ENCODE measurements around the gene SCYL2. TPM values are rescaled to one million over a fixed set of nuclear protein-coding genes. Genes with fewer than 3 reads are reported as not detected.
A peak's percentile ranks its signal among the peaks of the same experiment; 100 is the strongest.

The SCYL2 gene
- total RNA-seq, 1 donor from 2014 or later, result 53.9 TPM

DNA sequence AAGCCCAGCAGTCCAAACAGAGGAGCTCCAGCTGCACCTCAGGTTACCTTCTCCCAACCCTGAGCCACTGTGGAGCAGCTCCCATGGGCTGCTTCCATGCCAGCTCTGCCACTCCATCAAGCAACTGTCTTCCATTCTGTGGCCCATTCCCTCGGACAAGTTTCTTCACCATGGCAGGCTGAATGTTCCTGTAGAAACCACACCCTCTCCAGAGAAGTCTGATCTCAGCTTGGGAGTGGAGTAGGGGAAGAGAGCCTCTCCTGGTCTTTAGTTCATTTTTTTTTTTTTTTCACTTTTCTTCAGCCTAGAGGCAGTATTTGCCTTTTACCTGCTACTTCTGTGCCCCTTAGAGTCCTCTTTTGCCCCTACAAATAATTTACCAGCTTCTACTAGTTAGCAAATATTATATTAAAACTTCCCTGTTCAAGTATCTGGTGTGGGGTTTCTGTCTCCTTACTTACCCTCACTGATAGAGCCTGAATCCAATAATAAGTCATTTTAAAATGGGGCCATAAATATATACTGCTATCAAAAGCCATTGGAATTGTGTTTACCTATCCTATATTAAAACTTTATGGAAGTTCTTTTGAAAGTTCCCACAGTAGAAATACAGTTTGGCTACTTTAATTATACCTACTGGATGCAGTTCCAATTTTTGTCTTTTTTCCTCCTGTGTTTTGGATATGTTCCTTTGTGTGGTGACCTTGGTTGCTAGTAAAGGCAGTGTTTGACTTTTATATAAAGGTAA lies 78.2 kb downstream of the SCYL2 start:
- Mint-ChIP-seq H3K4me1 (ENCODE audit: low read depth) (no peaks in the 10 kb centered on the region), H3K36me3 (ENCODE audit: low read depth) (peaks cover 4% of the 10 kb centered on the region), H3K4me3 (ENCODE audit: unreplicated experiment) (no peak overlapping the region), H3K9me3 (ENCODE audit: low read depth) (peaks cover 3% of the 10 kb centered on the region), H3K27ac (ENCODE audit: unreplicated experiment) (no peak overlapping the region), H3K27me3 (ENCODE audit: low read depth) (no peaks in the 10 kb centered on the region)
- no peak for DNase-seq (ENCODE audit: low spot score)
- TF ChIP-seq, protein P1, sequence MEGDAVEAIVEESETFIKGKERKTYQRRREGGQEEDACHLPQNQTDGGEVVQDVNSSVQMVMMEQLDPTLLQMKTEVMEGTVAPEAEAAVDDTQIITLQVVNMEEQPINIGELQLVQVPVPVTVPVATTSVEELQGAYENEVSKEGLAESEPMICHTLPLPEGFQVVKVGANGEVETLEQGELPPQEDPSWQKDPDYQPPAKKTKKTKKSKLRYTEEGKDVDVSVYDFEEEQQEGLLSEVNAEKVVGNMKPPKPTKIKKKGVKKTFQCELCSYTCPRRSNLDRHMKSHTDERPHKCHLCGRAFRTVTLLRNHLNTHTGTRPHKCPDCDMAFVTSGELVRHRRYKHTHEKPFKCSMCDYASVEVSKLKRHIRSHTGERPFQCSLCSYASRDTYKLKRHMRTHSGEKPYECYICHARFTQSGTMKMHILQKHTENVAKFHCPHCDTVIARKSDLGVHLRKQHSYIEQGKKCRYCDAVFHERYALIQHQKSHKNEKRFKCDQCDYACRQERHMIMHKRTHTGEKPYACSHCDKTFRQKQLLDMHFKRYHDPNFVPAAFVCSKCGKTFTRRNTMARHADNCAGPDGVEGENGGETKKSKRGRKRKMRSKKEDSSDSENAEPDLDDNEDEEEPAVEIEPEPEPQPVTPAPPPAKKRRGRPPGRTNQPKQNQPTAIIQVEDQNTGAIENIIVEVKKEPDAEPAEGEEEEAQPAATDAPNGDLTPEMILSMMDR (IDR thresholded peaks at IDR 0.05), result no peak

DNA sequence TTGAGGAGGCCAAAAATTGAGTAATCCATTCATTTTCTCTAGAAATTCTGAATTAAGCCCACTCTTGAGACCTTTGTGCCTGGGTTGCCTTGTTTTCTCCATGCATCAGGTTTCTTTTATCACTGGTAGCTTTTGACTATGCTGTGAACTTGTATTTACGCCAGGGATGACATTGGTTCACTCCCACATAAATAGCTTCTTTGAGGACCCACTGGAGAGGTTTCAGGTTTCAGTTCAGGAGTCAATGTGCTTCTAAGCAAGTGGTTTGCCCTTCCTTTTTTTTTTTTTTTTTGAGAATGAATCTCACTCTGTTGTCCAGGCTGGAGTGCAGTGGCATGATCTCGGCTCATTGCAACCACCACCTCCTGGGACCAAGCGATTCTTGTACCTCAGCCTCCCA lies 79.7 kb downstream of the SCYL2 start:
- peaks cover 3% of the 10 kb centered on the region for H3K9me3 Mint-ChIP-seq (ENCODE audit: low read depth)
- H3K27ac Mint-ChIP-seq (ENCODE audit: unreplicated experiment), result no peak overlapping the region
- DNase-seq (ENCODE audit: low spot score), result no peak
- peaks cover 4% of the 10 kb centered on the region for H3K36me3 Mint-ChIP-seq (ENCODE audit: low read depth)
- no peaks in the 10 kb centered on the region for H3K4me1 Mint-ChIP-seq (ENCODE audit: low read depth)
- H3K27me3 Mint-ChIP-seq (ENCODE audit: low read depth), result no peaks in the 10 kb centered on the region
- H3K4me3 Mint-ChIP-seq (ENCODE audit: unreplicated experiment), result no peak overlapping the region
- TF ChIP-seq, protein P1 (IDR thresholded peaks at IDR 0.05), result no peak

DNA sequence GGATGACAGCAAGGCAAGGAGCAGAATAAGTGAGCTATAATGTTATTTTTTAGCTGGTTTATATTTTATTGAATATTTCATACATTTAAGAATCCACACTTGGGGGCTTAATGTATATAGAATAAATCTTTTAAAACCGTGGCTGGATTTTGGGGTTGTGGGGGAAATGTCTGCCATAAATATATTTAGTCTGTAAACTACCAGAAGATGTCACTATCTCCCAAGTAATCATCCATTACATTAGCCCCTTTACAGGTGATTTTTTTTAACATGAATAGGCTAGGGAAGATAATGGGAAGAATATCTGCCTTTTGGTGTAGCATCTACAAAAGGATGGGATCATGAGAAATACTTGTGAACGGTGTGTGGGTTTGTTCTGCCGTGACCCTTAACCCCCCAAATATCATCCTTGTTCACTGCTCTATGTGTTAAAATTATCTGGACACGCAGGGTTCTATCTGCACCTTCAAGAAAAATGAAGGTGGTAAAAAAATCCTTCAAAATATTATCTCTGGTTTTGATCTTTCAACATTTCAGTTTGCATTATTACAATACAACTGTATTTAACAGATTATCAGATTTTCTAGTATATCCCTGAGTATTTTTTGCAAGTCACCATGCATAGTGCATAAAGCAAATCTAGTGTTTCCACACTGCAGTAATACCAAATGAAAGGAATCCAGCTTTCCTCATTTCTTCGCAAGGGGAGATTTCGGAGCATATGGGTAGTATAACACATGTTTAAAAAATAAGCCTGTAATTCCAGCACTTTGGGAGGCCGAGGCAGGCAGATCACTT lies 81.9 kb downstream of the SCYL2 start:
- H3K4me1 Mint-ChIP-seq (ENCODE audit: low read depth), result no peaks in the 10 kb centered on the region
- H3K27ac Mint-ChIP-seq (ENCODE audit: unreplicated experiment), result no peak overlapping the region
- no peaks in the 10 kb centered on the region for H3K36me3 Mint-ChIP-seq (ENCODE audit: low read depth)
- no peaks in the 10 kb centered on the region for H3K9me3 Mint-ChIP-seq (ENCODE audit: low read depth)
- H3K27me3 Mint-ChIP-seq (ENCODE audit: low read depth), result peaks cover 10% of the 10 kb centered on the region
- TF ChIP-seq, protein P1 (IDR thresholded peaks at IDR 0.05), result peak; percentile 84
- H3K4me3 Mint-ChIP-seq (ENCODE audit: unreplicated experiment), result no peak overlapping the region
- no peak for DNase-seq (ENCODE audit: low spot score)

DNA sequence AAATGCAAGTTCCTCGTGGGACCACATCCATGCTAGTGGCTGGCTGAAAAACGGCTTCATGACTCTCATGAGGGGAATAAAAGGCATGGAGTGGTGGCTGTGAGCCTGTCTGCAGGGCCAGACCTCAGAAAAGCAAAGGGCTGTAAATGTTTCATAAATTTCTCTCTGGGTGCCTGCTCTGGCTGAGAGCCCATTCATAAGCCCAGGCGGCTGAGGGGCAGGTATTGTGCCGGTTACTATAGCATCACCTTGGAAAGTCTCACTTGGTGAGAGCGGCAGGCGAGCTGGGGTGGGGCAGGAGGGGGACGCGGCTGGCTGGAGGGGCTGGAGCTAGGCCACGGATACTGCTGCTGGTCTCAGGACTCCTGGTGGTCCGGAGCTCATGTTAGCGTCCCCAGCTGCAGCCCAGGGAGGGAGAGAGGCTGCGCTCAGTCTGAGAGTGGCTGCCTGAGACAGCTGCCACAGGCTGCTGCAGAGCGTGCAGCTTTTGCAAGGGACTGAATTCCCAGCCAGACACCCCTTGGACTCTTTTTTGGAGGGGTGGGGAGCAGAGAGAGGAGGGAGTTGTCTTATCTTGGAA lies 89.8 kb downstream of the SCYL2 start, which contains the start of gene SLC17A8:
Gene SLC17A8, plus strand, starts transcription at position 431 of the 580 bp plus-strand sequence. CDS start 318 bp downstream, outside the sequence.
- H3K9me3 Mint-ChIP-seq (ENCODE audit: low read depth), result no peaks in the 10 kb centered on the region
- H3K4me3 Mint-ChIP-seq (ENCODE audit: unreplicated experiment), result no peak within 1 kb of the TSS
- H3K27me3 Mint-ChIP-seq (ENCODE audit: low read depth), result peaks cover 45% of the 10 kb centered on the region
- DNase-seq (ENCODE audit: low spot score), result no peak
- TF ChIP-seq, protein P1 (IDR thresholded peaks at IDR 0.05), result no peak
- no peaks in the 10 kb centered on the region for H3K36me3 Mint-ChIP-seq (ENCODE audit: low read depth)
- no peak within 1 kb of the TSS for H3K27ac Mint-ChIP-seq (ENCODE audit: unreplicated experiment)
- H3K4me1 Mint-ChIP-seq (ENCODE audit: low read depth), result peaks cover 4% of the 10 kb centered on the region

DNA sequence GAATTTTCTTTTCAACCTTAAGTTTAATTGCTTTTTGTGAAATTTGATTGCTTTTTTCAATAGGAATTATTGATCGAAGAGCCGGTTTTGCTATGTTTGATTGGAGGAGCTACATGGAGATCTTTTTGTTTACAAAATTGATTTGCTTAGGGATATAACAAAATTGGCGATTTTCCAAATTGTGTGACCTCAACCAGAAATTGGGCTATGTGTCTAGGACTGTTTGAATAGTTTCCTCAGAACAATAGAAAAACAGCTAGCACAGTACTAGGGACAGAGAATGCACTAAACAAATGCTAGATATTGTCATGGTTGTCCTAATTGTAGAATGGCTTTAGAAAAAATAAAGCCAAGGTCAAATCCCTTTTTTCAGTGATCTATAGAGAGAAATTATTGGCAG lies 92.3 kb downstream of the SCYL2 start:
- Mint-ChIP-seq H3K27me3 (ENCODE audit: low read depth) (peaks cover 44% of the 10 kb centered on the region), H3K9me3 (ENCODE audit: low read depth) (no peaks in the 10 kb centered on the region), H3K4me3 (ENCODE audit: unreplicated experiment) (no peak overlapping the region), H3K4me1 (ENCODE audit: low read depth) (peaks cover 4% of the 10 kb centered on the region), H3K36me3 (ENCODE audit: low read depth) (no peaks in the 10 kb centered on the region), H3K27ac (ENCODE audit: unreplicated experiment) (no peak overlapping the region)
- no peak for DNase-seq (ENCODE audit: low spot score)
- TF ChIP-seq, protein P1 (IDR thresholded peaks at IDR 0.05), result no peak
